PFSK-1 (cell line): Measurements from ENCODE around the gene CARHSP1.

Experiments
- FOXP2 ChIP-seq: optimal IDR thresholded peaks from 2 replicates; pipeline ENCODE3; 2011; ENCODE audit warnings: borderline replicate concordance, control low read depth, inconsistent platforms; ENCODE audit not compliant: insufficient read depth; ENCODE audit errors: extremely low read length, extremely low read depth
- POLR2AphosphoS5 ChIP-seq: IDR thresholded peaks from 2 replicates; pipeline ENCODE4 v1.6.1; 2012; ENCODE audit warnings: low read depth, mild to moderate bottlenecking, control low read depth, low read length, moderate library complexity
- REST ChIP-seq, 2 experiments: IDR thresholded peaks; 2 replicates each; pipeline versions ENCODE4 v1.6.1 to v1.8.0; 2011 to 2012; ENCODE audit warnings: low read depth in 2 of 2, low read length in 2 of 2, control low read depth in 1 of 2, inconsistent platforms in 1 of 2, mild to moderate bottlenecking in 1 of 2, moderate library complexity in 1 of 2; ENCODE audit not compliant: insufficient read depth in 1 of 2
- SIN3A ChIP-seq: IDR thresholded peaks from 2 replicates; pipeline ENCODE4 v1.6.1; 2012; ENCODE audit warnings: mild to moderate bottlenecking, low read length, moderate library complexity, borderline replicate concordance; ENCODE audit not compliant: insufficient read depth
- TAF1 ChIP-seq: IDR thresholded peaks from 2 replicates; pipeline ENCODE4 v1.6.1; 2012; ENCODE audit warnings: low read length, control low read depth, borderline replicate concordance; ENCODE audit not compliant: insufficient read depth

The CARHSP1 gene

GRCh38 chr16:8862309-8863130, 6.3 kb downstream of the CARHSP1 start:
- no peak for TF ChIP-seq REST (IDR thresholded peaks at IDR 0.05; ENCODE audit: insufficient read depth in 1 of 2, low read depth in 2 of 2, low read length in 2 of 2)
- TF ChIP-seq FOXP2: no peak
- no peak for TF ChIP-seq SIN3A
- TF ChIP-seq POLR2AphosphoS5: no peak; the same call in 1 of the 2 replicates
- TF ChIP-seq TAF1: no peak

DNA sequence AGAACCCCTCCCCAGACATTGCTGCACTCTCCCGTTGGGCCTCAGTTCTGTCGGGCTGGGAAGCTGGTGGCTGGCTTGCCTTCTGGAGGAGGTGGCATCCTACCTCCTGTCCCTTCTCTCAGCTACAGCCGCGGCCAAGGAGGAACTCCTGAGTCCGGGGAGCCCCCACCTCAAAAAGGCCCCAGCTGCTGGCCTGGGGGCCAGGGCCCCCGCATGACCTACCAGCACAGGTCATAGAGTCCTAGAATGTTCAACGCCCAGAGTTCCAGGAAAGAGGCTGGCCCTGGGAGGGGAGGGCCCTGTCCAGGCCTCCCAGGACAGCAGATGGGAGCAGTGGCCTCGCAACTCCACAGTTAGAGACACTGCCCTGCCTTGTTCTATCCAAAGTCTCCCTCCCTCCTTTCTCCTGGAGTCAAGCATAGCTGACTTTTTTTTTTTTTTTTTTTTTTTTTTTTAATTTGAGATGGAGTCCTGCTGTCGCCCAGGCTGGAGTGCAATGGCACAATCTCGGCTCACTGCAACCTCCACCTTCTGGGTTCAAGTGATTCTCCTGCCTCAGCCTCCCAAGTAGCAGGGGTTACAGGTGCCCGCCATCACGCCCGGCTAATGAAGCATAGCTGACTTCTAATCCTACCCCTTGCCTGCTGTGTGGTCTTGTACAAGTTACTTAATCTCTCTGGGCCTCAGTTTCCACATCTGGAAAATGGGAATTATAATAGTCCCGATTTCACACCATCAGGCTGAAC, 7.1 kb downstream of the CARHSP1 start:
- TF ChIP-seq SIN3A (no peak), TAF1 (no peak), POLR2AphosphoS5 (no peak), FOXP2 (no peak), REST (IDR thresholded peaks at IDR 0.05; ENCODE audit: insufficient read depth in 1 of 2, low read depth in 2 of 2, low read length in 2 of 2) (no peak)

GRCh38 chr16:8859913-8860881, 8.6 kb downstream of the CARHSP1 start:
- TF ChIP-seq REST (IDR thresholded peaks at IDR 0.05; ENCODE audit: insufficient read depth in 1 of 2, low read depth in 2 of 2, low read length in 2 of 2): no peak
- no peak for TF ChIP-seq SIN3A
- no peak for TF ChIP-seq POLR2AphosphoS5
- no peak for TF ChIP-seq FOXP2
- TF ChIP-seq TAF1: no peak

DNA sequence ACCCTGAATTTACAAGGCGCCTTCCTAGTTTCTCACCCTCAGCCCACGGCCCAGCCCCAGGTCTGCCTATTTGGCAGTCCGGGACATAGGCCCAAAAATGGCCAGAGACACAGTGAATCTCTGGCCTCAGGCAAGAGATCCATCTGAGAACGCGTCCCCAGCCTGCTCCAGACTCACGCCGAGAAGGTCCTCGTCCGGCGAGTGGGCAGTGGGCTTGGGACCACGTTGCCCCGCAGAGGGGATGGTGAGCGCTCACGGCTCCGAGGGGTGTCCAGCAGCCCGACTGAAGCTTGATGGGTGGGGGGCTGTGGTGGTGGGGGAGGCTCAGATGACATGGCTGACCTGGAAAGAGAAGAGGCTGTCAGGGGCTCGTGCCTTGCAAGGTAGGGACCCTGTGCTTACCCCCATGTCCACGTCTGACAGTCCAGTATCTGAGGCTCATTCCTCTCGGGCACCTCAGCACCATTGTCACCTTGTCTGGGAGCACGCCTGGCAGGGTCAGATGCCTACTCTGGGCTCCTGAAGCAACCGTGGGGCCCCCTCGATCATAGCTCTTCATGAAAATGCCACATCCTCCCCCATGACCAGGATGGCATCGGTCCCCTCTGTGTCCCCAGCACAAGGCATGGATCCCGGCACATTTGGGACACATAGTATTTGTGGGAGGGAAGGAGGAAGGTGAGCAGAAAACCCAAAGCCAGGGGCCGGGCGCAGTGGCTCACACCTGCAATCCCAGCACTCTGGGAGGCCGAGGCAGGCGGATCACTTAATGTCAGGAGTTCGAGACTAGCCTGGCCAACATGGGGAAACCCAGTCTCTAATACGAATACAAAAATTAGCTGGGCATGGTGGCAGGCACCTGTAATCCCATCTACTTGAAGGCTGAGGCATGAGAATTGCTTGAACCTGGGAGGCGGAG, 9.6 kb downstream of the CARHSP1 start:
- TF ChIP-seq TAF1: no peak
- no peak for TF ChIP-seq POLR2AphosphoS5
- TF ChIP-seq FOXP2: no peak
- no peak for TF ChIP-seq SIN3A
- TF ChIP-seq REST (IDR thresholded peaks at IDR 0.05; ENCODE audit: insufficient read depth in 1 of 2, low read depth in 2 of 2, low read length in 2 of 2): no peak
